Measurements from ENCODE around the gene RNH1. TPM values are rescaled to one million over a fixed set of nuclear protein-coding genes. Genes with fewer than 3 reads are reported as not detected.

Gene RNH1
- total RNA-seq, 4 donors from 2014 or later: 138 to 197 (median 159) TPM

GRCh38 chr11:492427-493226 lies 14.4 kb downstream of the RNH1 start:
- no peak for ATAC-seq
- Histone ChIP-seq H3K4me1 (no peaks in the 10 kb centered on the region), H3K9me3 (no peaks in the 10 kb centered on the region), H3K27ac (no peak overlapping the region), H3K4me3 (no peak overlapping the region), H3K27me3 (no peaks in the 10 kb centered on the region), H3K36me3 (peaks cover 0 to 58% of the 10 kb centered on the region in 2 donors)
- intact Hi-C loops (cut with DNase I; ENCODE audit: low total_unique reads) (no loop called here), in situ Hi-C loops (cut with MboI; ENCODE audit: low sequenced_read_pairs in 4 of 4) (no loop called here)
- DNase-seq: no peak
- no peak for TF ChIP-seq CTCF (IDR thresholded peaks at IDR 0.05 in 4 of 5, conservative IDR thresholded peaks at IDR 0.05 in 1 of 5)
- TF ChIP-seq POLR2A (IDR thresholded peaks at IDR 0.05): no peak

- no peak for DNase-seq
- peaks cover 0 to 45% of the 10 kb centered on the region in 2 donors for H3K36me3 ChIP-seq
- intact Hi-C loops (cut with DNase I; ENCODE audit: low total_unique reads): no loop called here
These were observed 15.7 kb downstream of the RNH1 start for GRCh38 chr11:491358-491757.

DNA sequence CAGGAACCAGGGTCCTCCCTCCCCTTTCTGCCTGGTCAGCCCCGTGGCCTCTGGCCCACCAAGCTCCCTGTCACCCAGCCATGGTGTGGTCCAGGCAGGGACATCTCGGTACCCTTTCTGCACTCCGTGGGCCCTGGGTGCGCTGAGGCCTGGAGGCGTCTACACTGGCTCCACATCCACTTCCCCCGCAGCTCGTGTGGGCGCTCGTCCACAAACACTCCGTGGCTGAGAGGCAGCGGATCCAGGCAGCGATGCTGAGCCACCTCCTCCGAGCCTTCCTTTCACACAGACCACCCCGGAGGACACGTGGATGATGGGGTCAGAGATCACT lies 16.1 kb downstream of the RNH1 start:
- Histone ChIP-seq H3K27me3 (no peaks in the 10 kb centered on the region), H3K9me3 (no peaks in the 10 kb centered on the region), H3K27ac (no peak overlapping the region), H3K4me1 (no peaks in the 10 kb centered on the region), H3K4me3 (no peak overlapping the region), H3K36me3 (peaks cover 0 to 41% of the 10 kb centered on the region in 2 donors)
- intact Hi-C loops (cut with DNase I; ENCODE audit: low total_unique reads) (no loop called here), in situ Hi-C loops (cut with MboI; ENCODE audit: low sequenced_read_pairs in 4 of 4) (no loop called here)
- ATAC-seq: no peak
- DNase-seq: no peak
- TF ChIP-seq POLR2A (IDR thresholded peaks at IDR 0.05) (no peak), CTCF (IDR thresholded peaks at IDR 0.05 in 4 of 5, conservative IDR thresholded peaks at IDR 0.05 in 1 of 5) (no peak)

More at GRCh38 chr11:491358-491757, 15.7 kb downstream of the RNH1 start:
- in situ Hi-C loops (cut with MboI; ENCODE audit: low sequenced_read_pairs in 4 of 4): no loop called here
- Histone ChIP-seq H3K4me1 (no peaks in the 10 kb centered on the region), H3K4me3 (no peak overlapping the region), H3K27me3 (no peaks in the 10 kb centered on the region), H3K9me3 (no peaks in the 10 kb centered on the region), H3K27ac (no peak overlapping the region)
- TF ChIP-seq POLR2A (IDR thresholded peaks at IDR 0.05) (no peak), CTCF (IDR thresholded peaks at IDR 0.05 in 4 of 5, conservative IDR thresholded peaks at IDR 0.05 in 1 of 5) (no peak)
- ATAC-seq: no peak

DNA sequence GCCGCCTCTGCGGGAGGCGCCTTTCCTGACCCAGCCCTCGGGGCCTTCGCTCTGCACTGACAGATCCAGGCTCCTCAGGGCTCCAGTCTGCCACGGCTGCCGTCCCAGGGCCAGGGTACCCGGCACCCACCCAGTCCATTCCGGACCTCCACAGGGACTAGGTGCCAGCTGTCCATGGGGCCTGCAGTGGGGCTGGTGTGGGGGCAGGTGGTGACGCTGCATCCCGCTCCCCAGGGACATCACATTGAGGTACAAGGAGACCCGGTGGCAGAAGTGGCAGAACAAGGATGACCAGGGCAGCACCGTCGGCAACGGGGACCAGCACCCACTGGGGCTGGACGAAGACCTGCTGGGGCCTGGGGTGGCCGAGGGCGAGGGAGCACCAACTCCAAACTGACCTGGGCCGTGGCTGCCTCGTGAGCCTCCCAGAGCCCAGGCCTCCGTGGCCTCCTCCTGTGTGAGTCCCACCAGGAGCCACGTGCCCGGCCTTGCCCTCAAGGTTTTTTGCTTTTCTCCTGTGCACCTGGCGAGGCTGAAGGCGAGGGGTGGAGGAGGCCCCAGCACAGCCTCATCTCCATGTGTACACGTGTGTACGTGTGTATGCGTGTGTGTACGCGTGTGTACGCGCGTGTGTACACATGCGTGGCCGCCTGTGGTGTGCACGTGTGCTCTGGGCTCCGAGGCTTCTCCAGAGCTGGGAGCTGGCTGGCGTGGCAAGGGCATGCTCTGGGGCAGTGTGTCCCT lies 16.7 kb downstream of the RNH1 start:
- Histone ChIP-seq H3K27me3 (no peaks in the 10 kb centered on the region), H3K4me1 (no peaks in the 10 kb centered on the region), H3K36me3 (peaks cover 0 to 36% of the 10 kb centered on the region in 2 donors), H3K27ac (no peak overlapping the region), H3K9me3 (no peaks in the 10 kb centered on the region), H3K4me3 (no peak overlapping the region)
- DNase-seq: no peak
- no peak for ATAC-seq
- no peak for TF ChIP-seq POLR2A (IDR thresholded peaks at IDR 0.05)
- TF ChIP-seq CTCF (IDR thresholded peaks at IDR 0.05 in 4 of 5, conservative IDR thresholded peaks at IDR 0.05 in 1 of 5): no peak
- intact Hi-C loops (cut with DNase I; ENCODE audit: low total_unique reads): no loop called here
- in situ Hi-C loops (cut with MboI; ENCODE audit: low sequenced_read_pairs in 4 of 4): no loop called here
